HG02970 (cell line): ENCODE data around the gene LRWD1.
"Not testable (repeated sequence)": the region's sequence is repeated elsewhere in the genome, so short reads cannot be mapped to it uniquely, and the experiment has no call there.

Experiments used
- ATAC-seq: cut with Tn5 transposase; IDR thresholded peaks from one replicate; pipeline ENCODE4 v1.9.1; 2021; ENCODE audit warnings: mild to moderate bottlenecking, moderate library complexity, moderate number of reproducible peaks; ENCODE audit not compliant: unreplicated experiment, low FRiP score

Gene LRWD1

DNA sequence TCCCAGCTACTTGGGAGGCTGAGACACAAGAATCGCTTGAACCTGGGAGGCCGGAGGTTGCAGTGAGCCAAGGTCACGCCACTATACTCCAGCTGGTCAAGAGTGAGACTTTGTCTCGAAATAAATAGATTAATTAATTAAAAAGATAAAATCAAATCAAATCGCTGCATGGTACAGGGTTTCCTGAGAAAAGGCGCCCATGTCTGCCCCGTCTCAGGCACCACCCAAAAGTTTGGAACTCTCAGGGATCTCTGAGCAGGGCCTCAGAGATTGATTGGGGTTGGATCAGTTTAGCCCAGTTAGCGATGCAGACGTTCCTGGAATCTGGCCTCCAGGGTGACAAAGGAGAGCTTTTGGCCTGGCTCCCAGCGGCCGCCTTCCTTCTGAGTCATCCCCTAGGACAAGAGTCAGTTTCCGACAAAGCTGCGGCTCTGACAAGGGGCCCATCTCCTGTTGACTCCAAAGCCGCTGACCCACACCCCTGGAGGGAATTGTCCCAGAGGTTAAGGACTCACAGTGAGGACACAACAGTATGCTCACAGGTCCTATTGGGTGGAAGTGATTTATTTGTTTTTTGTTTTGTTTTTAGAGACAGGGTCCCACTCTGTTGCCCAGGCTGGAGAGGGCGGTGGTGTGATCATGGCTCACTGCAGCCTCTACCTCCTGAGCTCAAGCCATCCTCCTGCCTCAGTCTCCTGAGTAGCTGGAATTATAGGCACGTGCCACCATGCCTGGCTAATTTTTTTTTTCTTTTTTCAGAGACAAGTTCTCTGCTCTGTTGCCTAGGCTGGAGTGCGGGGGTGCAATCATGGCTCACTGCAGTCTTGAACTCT lies 24.6 kb upstream of the LRWD1 start:
- no peak for ATAC-seq

DNA sequence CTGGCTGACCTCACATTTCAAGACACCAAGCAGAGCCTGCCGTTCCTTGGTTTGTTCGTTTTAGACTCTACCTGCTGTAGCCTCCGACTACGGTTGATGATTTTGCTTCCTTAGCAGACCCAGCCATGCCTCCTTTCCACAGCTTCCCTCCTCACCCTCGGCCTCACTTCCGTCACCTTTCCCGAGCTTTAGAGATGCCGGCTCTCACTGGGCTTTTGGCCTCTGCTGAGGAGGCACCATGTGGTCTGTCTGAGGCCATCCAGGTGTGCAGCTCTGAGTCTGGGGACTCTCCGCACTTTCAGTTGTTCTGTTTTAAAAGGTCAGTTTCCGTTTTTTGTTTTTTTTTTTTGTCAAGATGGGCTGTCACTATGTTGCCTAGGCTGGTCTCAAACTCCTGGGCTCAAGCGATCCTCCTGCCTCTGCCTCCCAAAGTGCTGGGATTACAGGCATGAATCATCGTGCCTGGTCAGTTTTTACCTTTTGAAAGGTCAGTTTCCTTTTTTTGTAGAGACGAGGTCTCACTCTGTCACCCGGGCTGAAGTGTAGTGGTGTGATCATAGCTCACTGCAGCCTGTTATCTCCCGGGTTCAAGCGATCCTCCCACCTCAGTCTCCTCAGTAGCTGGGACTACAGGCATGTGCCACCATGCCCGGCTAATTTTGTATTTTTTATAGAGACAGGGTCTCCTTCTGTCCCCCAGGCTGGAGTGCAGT lies 19.7 kb upstream of the LRWD1 start:
- no peak for ATAC-seq

DNA sequence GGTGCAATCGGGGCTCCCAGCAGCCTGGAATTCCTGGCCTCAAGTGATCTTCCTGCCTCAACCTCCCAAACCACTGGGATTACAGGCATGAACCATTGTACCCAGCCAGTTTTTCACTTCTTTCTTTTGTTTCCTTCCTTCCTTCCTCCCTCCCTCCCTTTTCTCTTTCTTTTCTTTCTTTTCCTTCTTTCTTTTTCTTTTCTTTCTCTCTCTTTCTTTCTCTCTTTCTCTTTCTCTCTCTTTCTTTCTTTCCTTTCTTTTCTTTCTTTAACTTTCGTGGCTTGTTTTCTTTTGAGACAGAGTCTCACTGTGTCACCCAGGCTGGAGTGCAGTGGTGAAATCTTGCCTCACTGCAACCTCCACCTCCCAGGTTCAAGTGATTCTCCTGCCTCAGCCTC lies 19.1 kb upstream of the LRWD1 start:
- ATAC-seq, result no peak

DNA sequence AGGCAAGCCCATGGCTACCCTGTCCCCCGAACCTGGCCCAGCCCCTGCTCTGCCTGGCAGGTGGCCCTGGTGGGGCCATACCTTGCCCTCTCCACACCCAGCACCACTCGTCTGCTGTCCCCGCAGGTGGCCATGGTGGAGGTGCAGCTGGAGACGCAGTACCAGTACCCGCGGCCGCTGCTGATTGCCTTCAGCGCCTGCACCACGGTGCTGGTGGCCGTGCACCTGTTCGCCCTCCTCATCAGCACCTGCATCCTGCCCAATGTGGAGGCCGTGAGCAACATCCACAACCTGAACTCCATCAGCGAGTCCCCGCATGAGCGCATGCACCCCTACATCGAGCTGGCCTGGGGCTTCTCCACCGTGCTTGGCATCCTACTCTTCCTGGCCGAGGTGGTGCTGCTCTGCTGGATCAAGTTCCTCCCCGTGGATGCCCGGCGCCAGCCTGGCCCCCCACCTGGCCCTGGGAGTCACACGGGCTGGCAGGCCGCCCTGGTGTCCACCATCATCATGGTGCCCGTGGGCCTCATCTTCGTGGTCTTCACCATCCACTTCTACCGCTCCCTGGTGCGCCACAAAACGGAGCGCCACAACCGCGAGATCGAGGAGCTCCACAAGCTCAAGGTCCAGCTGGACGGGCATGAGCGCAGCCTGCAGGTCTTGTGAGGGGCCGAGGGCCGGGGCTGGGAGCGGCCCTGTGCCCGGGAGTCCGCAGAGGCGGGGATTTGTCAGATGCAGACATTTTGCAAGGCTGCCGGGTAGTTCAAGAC lies 18.2 kb upstream of the LRWD1 start:
- ATAC-seq, result no peak

DNA sequence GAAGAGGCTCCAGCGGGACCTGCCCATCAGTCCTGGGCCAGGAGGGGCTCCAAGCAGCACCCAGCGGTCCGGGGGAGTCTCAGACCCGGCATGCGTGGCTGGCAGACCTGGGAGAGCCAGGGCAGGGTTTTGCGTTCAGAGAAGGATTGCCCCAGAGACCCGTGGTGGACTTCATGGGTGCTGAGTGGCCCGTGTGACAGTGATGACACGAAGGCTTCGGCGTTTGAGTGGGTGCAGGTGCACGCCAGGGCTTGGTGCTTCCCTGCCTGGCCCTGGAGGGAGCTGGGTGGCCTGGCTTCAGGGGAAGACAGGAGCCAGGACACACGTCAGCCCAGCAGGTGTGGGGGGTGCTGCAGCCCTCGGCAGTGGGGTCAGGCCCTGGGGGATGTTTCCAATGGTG lies 17.5 kb upstream of the LRWD1 start:
- ATAC-seq, result no peak

DNA sequence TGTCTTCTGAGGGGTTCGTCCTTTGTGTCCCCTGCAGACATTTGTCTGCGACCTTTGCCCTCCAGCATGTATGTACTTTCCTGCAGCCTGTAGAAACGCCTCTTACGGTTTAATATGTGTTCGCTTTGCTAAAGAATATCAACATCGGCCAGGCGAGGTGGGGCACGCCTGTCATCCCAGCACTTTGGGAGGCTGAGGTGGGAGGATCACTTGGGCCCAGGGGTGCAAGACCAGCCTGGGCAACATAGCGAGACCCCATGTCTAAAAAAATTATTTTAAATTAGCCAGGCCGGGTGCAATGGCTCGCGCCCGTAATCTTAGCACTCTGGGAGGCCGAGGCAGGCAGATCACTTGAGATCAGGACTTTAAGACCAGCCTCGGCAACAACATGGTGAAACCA lies 15.6 kb upstream of the LRWD1 start:
- ATAC-seq, result no peak

DNA sequence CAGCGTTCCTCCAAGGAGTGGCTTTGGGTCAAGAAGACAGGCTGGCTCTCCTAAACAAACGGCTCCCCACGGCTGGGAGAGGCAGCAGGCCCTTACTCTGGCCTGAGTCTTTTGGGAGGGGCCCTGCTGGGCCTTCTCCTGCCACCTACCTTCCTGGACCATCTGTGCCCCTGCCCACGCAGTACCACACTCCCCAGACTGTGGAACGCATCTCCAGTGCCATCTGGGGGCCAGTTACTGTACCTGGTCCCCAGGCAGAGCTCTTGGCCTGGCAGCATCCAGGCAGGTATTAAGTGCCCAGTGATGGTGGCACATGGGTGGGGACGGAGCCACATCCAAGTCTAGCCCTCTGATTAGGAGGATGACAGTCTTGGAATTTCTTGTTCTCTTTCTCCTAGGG lies 14.5 kb upstream of the LRWD1 start:
- ATAC-seq, result no peak

DNA sequence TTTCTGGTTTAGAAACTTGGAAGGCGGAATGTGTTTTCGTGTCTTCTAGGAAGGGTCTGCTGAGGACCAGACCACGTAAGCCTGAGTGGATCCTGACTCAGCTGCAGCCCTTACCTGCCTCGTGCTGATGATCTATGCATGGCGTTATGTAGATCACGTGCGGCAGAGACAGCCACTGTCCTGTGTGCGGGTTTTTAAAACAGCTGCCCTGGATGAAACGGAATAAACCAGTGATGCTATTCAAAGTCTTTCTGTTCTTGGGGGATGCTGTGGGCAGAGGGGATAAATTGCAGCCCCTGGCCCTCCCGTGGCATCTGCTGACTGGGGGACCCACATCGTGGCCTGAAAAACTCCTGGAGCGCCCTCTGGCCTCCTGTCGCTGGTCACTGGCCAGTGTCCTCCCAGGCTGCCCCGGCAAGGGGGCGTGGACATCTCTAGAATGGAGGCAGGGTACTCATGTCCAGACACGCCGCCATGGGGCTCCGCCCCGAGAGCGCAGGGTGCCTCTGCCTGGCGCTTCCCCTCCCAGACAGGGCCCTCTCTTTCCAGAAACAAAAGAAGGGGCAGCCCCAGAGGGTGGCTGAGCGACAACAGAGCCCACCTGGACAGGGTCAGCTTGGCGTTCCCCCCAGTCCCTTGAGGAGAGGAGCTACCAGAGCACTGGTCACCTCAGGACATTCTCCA lies 13.3 kb upstream of the LRWD1 start:
- no peak for ATAC-seq

DNA sequence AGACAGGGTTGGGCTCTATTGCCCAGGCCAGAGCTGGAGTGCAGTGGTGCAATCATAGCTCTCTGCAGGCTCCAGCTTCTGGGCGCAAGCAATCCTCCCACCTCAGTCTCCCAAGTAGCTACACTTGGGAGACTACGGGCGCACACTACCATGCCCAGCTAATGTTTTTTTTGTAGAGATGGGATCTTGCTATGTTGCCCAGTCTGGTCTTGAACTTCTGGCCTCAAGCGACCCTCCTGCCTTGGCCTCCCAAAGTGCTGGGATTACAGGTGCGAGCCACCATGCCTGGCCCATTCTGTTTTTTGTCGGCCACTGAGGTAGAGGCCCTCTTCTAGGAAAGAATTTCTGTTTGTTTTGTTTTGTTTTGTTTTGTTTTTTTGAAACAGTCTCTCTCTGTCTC lies 12.3 kb upstream of the LRWD1 start:
- no peak for ATAC-seq

DNA sequence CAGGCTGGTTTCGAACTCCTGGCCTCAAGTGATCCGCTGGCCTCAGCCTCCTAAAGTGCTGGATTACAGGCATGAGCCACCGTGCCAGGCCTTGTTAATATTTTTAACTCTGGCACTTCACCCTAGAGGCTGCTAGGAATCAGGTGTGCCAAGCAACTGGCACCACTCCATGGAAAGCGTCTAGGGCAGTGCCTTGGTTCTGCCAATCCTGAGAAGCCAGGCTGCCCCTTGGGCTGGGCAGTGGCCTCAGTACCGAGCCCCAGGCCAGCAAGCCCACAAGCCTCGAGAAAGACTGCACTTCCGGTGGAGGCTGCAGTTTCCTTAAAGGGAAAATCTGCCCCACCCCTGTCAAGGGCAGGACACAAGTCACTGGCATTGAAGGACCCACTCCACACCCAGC lies 11.5 kb upstream of the LRWD1 start:
- no peak for ATAC-seq

DNA sequence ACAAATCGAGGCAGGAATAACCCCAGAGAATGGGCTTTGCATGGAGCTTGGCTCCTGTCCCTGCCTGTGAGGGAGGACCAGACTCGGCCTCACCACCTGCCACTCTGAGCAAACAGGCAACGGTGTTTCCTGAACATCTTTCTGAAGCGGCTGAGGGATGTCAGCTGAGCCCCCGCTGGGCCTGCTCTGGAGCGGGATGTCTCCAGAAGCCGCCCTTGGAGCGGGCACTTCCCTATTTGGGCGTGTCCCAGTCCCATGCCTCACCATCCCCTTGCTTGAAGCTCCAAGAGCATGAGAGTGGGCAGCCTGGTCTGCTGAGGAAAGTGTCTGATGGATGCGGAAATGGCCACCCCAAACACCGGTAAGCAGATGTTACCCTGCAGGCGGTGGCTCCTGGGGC lies 10.3 kb upstream of the LRWD1 start:
- ATAC-seq, result no peak

DNA sequence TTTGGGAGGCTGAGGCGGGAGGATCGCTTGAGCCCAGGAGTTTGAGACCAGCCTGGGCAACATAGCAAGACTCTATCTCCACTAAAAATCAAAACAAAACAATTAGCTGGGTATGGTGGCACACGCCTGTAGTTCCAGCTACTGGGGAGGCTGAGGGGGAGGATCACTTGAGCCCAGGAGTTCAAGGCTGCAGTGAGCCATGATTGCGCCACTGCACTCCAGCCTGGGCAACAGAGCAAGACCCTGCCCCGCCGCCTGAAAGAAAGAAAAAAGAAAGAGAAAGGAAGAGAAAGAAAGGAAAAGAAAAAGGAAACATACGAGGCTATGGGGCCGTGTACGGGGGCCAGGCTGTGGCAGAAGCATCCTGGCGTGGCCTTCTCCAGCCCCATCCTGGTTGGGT lies 9.9 kb upstream of the LRWD1 start:
- ATAC-seq, result not testable (repeated sequence)

DNA sequence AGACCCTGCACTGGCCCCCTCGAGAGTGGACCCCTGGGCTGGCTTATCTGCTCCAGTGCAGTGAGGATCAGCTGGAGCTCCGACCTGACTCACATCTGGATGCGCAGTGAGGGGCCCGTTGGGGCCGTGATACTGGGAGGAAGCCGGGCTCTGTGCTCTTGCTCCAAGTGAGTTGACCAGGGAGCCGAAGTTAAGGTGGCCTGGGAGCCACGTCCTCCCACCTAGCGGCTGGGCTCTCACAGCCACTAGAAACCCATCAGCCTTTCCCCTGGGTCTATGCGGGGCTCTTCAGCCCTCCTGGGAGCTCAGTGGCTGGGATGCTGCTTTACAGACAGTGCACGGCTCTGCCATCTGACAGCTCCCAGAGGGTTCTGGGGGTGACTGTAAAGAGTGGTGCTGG lies 9.2 kb upstream of the LRWD1 start:
- ATAC-seq, result no peak

DNA sequence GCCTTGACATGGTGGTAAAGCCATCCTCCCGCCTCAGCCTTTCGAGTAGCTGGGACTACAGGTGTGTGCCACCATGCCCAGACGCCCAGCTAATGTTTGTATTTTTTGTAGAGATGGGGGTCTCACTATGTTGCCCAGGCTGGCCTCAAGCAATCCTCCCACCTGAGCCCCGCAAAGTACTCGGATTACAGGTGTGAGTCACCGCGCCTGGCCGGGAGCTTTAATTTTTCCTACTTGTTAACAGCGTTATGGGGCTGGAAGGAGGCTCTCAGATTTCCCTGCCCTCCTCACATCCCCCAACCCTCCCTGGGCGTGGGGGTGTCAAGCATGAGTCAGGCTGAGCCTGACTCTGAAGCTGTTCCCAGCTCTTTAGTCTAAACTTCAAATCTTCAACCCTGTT lies 8.5 kb upstream of the LRWD1 start:
- no peak for ATAC-seq

DNA sequence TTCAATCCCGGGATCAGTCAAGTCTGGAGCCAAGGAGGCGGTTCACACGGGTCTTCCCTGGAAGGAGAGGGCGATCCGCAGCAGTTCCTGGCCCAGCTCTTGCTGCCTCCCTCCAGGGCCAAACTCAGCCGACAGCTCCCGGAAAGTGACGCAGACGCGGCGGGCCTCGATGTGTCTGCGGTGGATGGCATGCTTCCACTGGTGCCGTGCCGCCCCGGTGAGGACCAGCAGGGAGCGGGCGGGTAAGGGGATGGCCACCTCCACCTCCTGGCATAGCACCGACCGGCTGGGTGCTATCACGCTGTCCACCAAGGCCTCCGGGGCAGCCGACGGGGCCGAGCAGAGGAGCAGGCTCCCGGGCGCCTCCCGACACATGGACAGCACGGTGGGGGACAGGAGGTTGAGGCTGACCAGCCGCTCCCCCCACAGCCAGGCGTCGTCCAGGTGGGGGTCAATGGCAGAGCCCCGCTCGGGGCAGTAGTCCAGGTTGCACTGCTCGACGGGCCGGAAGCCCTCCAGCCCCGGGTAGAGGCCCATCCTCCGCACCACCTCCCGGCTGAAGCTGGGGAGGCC lies 7.3 kb upstream of the LRWD1 start:
- no peak for ATAC-seq

DNA sequence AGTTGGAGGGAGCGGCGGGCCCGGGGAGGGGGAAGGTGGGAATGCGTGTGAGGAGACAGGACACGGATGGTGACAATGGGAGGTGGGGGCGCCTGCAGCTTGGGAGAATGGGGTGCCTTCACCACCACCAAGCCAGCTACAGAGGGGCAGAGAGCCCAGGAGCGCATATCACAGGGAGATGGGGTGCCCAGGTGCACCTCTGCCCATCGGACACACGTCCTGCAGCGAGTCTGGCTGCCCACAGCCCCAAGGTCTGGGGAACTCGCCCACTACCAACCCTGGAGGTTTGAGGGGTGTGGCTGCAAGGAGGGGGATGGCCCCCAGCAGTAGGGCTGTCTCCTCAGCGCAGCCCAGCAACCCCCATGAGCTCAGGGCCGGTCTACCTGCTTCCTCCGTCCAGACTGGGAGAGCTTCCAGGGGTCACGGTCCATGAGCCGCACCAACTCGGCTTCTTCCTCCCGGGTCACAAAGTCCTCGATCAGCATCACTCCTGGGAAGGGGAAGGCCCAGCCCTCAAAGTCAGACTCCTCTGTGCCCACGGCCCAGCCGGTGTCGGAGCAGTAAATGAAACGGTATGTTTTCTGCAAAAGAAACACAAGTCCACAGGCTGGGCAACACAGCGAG lies 5.5 kb upstream of the LRWD1 start:
- ATAC-seq, result no peak

DNA sequence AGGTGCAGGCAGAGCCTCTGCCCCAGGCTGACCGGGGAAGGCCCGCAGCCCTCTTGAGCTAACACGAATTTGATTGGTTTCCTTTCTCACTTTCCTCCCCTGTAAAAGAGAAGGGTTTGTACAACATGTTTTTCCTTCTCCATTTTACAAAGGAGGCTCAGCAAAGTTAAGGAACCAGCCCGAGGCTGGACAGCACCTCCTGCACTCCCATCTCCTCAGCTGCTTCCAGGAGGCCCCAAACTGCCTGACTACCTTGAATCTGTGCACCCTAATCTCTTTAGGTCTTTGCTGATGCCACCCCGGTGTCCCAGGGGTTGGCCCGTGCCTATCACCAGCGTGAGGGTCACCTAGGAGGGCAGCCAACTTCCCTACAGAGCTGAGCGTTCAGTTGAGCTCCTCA lies 4.3 kb upstream of the LRWD1 start:
- no peak for ATAC-seq

DNA sequence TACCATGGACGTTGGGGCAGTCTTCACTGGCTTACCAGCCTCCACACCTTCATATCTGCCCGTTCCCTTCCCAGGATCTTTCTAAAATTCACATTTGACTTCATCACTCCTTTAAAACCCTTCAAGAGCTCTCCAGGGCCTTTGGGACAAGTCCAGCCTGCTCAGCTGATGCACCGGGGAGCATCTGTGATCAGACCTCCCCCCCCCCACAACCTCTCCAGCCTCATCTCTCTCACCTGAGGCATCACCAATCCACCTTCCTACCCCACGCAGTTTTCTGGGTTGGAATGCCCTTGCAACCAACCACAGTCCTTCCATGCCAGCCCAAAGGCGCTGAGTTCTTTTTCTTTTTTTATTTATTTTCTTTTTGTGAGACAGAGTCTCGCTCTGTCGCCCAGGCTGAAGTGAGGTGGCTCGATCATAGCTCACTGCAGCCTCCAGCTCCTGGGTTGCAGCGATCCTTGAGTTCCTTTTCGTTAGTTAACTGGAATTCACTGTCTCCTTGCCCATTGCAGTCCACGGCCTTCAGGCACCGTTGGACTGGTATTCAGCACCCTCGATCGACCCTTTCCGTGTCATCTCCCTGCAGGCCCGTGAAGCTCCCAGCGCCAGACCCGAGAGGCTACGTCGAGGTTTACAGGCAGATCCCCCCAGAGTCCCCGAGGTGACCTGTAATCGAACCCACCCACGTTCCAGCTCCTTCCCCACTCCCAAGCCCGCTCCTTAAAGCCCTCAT lies 775 bp upstream of the LRWD1 start:
- ATAC-seq, result no peak

DNA sequence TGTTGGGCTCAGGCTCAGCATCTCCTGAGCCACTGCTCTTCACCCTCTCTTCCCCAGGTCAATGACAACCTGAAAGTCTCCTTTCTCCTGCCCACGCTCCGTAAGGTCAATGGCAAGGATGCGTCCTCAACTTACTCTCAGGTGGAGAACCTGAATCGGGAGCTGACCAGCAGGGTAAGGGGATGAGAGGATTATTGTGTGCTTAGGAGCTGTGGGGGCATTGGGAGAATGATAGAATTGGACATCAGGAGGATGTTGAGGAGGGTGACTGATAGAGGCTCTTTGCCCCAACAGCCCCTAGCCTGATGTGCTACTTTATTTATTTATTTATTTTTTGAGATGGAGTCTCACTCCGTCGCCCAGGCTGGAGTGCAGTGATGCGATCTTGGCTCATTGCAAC lies 1.3 kb downstream of the LRWD1 start:
- no peak for ATAC-seq
